GM21390 (cell line): Measurements from ENCODE around the gene CMBL.

Experiments used
- ATAC-seq: cut with Tn5 transposase; IDR thresholded peaks from one replicate; pipeline ENCODE4 v1.9.1; 2021; ENCODE audit not compliant: unreplicated experiment

Gene CMBL

DNA sequence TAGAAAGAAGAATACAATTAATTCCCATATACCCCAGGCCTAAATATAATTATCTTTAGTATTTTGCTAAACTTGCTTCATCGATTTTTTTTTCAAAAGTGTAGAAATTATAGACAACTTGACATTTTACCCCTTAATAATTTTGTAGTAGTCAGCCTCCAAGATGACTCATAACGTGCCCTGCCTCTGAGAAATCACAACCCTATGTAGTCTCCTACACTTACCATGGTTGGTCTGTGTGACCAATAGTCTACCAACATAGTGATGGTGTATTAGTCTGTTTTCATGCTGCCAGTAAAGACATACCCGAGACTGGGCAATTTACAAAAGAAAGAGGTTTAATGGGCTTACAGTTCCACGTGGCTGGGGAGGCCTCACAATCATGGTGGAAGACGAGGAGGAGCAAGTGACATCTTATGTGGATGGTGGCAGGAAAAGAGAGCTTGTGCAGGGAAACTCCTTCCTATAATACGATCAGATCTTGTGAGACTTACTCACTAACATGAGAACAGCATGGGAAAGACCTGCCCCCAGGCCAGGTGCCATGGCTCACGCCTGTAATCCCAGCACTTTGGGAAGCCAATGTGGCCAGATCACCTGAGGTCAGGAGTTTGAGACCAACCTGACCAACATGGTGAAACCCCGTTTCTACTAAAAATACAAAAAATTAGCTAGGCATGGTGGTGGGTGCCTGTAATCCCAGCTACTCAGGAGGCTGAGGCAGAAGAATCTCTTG lies 3.3 kb upstream of the CMBL start:
- ATAC-seq, result peak; percentile 48

DNA sequence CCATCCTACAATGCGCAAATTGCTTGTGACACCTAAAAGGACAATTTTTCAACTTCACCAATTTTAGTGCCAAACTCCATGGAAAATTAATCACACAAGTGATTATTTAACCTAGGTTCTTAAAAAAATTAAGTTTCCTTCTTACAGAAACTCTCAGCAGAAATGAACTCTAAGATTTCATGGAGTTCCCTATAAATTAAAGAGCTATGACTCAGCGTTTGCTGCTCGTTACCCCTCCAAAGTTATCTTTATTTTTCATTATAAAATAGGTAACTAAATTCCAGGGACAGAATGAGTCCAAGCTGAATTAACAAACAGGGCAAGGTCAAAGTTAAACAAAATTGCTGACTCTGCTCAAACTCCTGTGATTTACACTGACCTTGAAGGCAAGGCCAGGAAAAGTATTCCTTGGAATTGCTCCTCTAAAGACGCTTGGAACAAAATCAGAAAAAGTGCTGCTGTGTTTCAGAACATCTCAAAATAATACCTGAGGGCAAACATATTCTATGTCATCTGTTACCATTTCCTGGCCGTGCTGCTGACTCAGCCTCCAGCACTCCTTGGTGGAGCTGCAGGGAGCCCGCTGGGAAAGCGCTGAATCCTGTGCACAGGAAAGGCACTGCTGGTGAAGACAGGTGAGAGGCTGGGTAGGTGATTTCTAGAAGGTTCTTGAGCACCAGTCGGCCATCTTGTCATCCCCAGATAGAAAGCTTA lies 2.5 kb upstream of the CMBL start:
- no peak for ATAC-seq

DNA sequence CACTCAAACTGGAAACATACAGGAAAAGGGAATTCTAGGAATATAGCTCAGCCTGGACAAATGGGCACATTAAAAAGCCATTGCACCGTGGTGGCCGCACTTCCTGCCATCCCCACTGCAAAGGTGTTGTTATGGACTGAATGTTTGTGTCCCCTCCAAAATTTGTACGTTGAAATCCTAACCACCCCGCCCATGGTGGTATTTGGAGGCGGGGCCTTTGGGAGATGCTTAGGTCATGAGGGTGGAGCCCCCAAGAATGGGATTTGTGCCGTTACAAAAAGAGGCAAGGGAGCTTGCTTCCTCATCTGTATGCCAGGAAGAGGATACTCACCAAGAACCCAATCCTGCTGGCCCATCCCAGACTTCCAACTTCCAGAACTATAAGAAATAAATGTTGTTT lies 1.1 kb upstream of the CMBL start:
- no peak for ATAC-seq

DNA sequence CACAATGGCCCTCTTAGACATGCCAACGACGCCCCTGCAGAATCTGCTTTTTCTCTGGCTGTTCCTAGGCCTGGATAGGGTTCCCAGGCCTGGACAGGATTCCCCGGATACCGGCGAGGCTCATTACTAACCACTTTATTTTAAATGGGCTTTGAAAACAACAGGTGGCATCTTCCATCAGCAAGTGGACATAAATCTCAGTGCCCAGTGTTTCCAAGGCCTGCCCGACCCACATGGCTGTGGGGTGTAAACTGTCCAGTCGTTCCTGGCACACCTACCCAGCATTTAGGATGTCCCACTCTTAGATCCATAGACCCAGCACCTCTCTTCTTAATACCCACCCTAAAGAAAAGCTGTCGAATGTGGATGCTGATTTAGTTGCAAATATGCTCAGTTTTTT lies 896 bp downstream of the CMBL start:
- ATAC-seq, result no peak

DNA sequence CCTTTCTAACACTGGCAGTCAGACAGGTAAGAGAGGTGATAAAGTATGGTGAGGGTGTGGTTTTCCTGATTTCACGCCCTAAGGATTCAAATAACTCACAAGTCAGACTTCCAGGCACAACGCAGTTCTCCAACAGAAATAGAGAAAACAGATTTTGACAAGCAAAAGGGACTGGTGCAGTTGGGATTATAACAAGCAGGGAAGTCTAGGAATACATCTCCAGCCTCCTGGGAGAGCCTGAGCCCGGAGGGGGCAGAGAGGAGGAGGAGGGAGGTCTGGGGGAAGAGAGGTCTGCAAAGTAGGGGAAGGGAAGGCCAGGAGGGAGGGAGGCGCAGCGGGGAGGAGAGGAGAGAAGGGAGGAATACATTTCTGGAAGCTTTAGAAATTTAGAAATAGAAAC lies 1.6 kb downstream of the CMBL start:
- no peak for ATAC-seq

DNA sequence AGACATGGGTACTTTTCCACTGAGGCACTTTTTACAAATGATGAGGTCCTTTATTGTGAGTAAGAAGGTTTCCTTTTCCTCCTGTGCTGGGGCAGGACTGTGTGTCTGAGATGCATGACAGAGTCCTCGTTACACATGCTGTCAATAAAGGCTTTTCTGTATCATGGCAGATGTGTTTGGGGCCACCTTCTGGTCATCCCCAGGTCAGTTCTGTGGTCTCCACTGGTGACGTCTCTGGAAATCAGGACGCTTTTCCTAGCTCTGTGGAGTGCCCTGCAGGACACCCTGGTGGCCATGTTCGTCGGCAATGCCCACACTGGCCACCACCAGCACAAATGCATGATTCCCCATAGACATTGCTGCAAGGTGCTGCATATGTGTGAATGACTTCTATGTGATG lies 2.8 kb downstream of the CMBL start:
- ATAC-seq, result no peak

DNA sequence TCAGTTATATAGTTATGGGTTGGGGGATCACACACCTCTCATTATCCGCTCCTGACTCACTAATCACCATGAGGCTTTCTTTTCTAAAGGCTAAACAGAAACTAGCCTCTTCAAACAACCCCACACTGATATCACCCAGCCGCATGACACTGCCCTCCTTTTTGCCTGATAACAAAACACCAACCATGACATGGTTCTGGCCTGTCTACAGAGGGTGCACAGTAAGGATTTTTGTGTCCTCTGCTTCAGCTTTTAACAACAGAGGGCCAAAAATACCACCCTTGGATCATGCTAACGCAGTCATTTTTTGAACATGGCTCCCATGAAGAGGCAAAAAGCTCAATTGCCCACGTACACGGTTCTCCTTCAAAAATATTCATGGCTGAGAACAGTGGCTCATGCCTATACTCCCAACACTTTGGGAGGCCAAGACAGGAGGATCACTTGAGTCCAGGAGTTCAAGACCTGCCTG lies 4.0 kb downstream of the CMBL start:
- no peak for ATAC-seq

DNA sequence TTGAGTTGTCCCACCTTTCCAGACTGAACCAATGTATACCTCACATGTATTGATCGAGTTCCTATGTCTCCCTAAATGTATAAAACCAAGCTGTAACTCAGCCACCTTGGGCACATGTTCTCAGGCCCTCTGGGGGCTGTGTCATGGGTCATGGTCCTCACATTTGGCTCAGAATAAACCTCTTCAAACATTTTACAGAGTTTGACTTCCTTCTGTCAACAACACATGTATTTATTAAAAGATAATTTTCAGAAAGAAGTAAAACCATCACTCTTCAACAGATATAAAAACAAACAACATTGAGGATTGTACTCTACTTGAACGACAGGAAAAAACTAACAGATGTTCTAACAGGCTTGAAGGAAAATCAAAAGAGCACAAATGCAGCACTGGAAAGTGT lies 4.5 kb downstream of the CMBL start:
- ATAC-seq, result no peak

DNA sequence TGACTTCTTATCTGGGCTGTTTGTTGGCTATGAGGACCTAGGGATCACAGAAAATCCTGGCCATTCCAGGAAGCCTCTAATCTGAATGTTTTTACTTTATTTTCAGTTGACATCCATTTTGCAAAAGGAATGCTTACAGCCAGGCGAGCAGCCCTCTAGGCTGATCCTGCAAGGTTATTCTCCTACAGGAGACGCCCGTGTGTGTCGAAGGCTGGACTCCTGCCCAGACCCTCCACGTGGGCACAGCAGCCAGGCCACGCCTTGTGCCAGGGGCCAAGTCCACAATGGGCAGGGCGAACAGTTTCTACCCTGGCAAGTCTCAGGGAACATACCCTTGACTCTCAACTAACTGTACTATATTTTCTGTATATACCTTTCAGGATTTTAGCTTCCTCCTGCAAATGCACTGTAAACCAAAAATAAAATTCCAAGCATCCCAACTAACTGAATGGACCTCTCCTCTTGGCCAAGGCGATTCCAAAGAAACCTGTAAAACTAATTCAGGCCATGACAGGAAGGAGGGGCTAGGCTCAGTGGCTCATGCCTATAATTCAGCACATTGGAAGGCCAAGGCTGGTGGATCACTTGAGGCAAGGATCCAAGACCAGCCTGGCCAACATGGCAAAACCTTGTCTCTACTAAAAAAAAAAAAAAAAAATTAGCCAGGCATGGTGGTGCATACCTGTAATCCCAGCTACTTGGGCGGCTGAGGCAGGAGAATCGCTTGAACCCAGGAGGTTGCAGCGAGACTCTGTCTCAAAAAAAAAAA lies 5.7 kb downstream of the CMBL start:
- no peak for ATAC-seq

DNA sequence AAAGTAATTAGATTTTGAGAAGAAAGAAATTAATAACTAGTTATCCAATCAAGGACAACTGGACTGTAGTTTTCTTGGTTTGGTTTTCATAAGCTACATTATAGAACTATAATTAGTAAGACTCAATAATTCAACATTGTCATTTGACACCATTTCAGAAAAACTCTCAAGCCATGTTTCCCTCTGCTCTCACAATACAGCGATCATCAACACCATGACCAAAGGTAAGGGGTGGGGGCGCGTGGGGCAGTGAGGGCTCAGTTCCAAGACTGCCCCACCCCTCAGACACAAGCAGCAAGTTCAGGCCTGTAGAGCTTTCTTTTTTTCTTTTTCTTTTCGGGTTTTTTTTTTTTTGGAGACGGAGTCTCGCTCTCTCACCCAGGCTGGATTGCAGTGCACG lies 6.4 kb downstream of the CMBL start:
- ATAC-seq, result no peak

DNA sequence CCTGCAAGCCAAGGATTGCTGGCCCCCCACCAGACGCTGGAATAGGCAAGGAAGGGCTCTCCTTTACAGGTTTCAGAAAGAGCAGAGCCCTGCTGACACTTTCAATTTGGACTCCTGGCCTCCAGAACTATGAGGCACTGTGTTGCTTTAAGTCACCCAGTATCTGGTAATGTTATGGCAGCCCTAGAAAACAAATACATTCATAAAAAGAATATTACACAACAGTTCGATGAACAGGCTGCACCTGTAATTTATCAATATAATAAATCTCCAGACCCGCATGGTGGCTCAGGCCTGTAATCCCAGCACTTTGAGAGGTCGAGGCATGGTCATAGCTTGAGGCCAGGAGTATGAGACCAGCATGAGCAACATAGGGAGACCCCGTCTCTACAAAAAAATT lies 7.5 kb downstream of the CMBL start:
- no peak for ATAC-seq

DNA sequence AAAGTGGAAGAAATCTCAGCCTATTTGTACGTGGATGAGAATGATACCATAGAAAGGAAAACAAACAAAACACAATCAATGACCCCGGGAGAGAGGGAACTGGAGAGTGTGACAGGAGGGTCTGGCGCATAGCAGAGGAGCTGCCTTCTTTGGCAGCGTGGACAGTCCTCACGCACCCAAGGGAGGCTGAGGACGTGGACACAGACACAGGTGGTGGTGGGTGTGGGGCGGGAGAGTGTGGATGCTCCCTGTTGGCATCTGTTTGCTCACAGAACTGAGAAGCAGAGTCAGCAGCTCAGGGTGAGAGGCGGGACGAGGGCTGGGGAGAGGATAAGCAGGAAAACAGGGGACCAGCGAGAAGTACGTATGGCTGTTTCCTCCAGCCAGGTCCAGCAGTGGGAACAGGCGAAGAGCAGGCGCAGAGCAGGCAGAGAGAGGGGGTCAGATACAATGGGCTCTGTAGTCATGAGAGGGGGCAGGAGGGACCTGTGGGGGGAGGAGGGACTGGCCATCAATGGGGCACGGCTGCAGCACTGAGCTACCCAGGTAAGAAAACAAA lies 10.0 kb downstream of the CMBL start:
- ATAC-seq, result no peak

DNA sequence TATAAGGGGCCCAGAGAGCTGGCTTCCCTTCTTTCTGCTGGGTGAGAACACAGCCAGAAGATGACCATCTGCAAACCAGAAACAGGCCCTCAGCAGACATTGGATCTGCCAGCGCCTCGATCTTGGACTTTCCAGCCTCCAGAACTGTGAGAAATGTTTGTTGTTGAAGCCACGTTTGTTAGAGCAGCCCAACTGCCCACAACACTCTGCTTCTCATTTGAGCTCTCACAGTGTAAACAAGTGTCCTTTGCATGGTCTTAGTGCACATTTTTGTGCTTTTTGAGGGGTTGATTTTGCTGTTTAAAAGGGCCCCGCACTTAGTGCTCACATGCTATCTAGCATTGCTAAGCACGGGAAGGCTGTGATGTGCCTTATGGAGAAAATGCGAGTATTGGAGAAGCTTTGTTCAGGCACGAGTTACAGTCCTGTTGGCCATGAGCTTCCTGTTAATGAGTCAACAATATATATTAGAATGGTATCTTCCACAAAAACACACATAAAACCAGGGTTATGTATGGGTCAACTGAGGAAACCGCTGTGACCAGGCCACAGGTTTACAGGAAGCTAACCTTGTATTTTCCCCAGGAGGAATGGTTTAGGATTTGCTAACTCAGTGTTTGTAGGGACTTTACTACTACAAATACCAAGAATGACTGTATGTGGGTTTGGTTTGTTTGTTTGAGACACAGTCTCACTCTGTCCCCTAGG lies 11.9 kb downstream of the CMBL start:
- no peak for ATAC-seq

DNA sequence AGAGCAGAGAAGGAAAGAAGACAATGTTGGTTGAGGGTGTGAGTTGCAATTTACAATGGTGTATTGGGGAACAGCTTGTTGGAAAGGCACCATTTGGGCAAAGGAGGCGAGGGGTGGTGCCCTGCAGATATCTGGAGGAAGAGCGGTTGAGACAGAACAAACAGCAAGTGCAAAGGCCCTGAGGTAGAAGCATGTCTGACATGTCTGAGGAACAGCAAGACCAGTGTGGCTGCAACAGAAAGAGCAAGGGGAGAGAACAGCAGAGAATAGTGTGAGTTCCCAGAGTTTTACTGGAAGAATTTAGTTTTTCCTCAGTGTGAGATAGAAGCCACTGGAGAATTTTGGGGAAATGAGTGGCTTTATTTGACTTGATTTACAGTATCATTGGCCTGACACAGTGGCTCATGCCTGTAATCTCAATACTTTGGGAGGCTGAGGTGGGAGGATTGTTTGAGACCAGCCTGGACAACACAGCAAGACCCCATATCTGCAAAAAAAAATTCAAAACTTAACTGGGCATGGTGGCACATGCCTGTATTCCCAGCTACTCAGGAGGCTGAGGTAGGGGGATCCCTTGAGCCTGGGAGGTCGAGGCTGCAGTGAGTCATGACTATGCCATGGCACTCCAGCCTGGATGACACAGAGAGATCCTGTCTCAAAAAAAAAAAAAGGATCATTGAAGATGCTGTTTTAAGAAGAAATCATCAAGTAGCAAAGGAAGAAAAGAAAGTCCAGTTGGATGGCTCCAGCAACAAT lies 13.6 kb downstream of the CMBL start:
- ATAC-seq, result no peak

DNA sequence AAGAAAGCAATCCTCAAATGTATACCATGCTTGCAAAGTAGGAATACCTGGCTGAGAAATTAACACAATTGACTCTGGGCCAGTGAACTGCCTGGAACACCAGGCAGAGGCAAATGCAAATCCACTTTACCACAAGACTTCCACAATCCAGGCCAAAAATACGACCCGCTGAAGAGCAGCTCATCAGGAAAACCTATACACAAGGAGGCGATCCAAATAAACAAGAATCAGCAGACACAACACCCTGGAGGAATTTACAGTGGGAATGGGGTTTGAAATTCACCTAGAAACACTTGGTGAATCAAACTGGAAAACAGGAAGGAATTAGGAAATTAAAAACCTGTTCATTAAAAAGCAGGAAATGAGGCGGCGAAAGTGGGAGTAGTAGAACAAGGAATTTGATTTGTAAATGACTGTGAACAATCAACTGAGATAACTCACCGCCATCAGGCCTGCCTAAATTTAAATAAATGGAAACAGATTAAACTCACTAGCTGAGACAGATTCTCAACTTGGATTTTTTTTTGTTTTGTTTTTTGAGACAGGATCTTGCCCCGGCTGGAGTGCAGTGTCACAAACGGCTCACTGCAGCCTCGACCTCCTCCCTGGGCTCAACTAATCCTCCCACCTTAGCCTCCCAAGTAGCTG lies 15.9 kb downstream of the CMBL start:
- ATAC-seq, result no peak

DNA sequence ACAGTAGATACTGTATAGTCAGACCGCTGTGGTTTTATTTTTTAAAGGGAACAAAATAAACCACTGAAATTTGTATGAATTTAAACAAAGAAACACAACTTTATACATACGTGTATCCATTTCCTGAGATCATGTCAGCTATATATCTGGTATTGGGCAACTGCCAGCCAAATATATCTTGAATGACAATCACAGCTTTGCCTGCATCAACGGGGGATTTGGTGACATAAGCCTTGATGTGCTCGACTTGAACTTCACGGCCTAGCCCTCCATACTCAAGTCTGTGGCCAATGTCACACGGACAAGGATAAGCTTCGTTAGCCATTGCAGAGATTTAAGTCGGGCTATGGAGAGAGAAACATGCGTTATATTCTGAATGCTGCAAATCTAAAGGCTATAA lies 17.3 kb downstream of the CMBL start:
- ATAC-seq, result no peak

DNA sequence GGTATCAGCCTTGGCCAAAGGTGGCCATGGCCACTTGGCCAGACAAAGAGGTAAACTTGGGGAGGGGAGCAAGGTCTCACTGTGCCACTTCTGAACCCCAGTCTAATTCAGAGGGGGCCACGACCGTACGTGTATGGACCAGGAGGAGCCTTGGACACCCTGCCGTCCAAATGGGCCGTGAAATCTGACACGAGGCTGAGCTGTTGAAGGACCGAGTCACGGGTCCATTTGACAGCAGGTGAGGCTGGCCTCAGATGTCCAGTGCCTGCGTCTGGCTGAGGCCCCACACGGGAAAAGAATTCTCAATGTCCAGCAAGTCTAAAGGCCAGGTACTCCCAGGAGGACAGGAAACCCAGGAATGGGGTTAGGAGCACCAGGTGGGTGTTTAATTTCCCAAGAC lies 17.7 kb downstream of the CMBL start:
- ATAC-seq, result no peak

DNA sequence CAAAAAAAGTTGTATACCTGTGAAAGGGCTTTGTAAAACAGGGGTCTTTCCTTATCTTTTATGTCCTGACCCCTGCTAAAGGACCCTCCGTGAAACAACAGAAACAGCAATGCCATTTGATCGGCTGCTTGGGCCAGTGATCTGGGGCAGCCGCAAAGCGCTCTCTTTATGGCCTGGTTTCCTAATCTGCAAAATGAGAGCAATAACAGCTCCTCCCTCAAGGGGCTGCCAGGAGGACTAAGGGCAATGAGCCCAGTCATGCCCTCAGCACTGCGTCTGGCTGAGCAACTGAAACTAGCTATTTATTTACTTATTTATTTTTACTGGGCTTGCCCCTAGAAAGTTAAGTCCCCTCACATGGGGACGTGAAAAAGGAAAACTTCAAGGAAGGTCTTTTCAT lies 18.3 kb downstream of the CMBL start:
- ATAC-seq, result no peak

DNA sequence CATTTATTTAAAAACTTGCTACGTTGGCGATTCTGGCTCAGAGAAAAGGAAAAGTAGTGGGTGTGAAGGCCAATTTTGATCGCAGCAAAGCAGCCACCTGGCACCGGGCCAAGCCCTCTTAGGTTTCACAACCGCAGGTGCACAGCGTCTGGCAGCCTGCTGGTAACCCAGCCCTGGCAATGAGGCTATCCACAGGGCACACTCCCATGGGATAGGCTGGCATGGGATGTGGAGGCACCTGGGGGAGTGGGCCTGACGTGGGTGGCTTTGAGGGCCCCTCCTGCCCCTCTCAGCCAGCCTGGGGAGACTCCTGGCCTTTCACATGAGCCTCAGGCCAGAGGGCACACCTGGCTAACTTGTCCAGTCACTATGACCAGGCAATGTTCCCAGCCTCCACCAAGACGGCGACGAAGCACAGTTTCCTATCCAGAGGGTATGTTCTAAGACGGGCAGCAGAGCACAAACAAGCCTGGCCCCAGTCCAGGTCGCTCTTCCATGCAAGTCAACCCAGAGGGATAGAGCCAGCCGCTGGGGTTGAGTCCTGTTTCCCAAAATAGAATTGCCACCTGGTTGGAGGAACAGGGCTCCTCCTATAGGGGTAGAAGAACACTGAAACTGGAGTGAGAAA lies 19.0 kb downstream of the CMBL start:
- peak; percentile 34 for ATAC-seq
